Esophagus mucosa (tissue), 1 donor: Measurements from ENCODE around the gene GRIN2A. TPM values are rescaled to one million over a fixed set of nuclear protein-coding genes. Genes with fewer than 3 reads are reported as not detected.

Experiments
- ATAC-seq: fragments of 200-7000 bp; cut with Tn5 transposase; one replicate; pipeline ENCODE4 v1.9.1; 2020
- total RNA-seq: library from RNA; stranded (reverse); gene quantifications from one replicate; pipeline ENCODE4 v1.2.4, GENCODE V29; 2023
- donor health status: DM: yes; HTN: yes; CAD: no.

Gene GRIN2A
- total RNA-seq, 1 donor from 2014 or later, result not detected

- no peak for ATAC-seq
Measured at GRCh38 chr16:9964426-9964825, 217.8 kb downstream of the GRIN2A start.

GRCh38 chr16:9957433-9957832 lies 224.8 kb downstream of the GRIN2A start:
- no peak for ATAC-seq

GRCh38 chr16:9957002-9957401 lies 225.2 kb downstream of the GRIN2A start:
- ATAC-seq, result no peak

- ATAC-seq, result no peak
Measured at GRCh38 chr16:9955677-9956076, 226.6 kb downstream of the GRIN2A start.

DNA sequence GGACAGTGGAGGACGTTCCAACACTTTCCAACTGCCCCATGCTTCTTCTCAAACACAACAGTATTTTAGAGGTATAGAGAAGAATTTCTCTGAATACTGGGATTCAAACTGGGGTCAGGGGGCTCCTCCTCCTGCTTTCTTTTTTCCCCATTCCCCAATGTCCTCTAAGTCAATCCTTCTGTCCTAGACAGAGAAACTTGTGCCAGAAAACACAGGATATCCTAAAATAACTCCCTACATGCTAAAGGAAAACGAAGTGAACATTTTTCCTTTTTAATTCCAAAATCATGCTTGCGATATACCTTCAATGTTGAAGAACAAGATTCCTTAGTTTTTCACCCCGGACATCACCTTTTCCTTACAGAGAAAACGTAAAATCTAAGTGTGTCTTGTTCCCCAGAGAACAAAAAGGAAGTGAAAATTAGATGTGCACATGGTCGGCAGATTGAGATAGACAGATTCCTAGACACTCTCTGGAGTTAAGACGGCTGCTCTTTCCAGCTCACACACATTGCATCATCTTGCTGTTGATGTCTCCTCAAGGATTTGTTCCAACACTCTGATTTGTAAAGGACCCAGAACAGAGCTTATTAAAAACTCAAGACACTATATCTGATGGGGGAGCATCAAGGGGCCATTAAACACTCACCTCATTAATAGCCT lies 228.2 kb downstream of the GRIN2A start:
- no peak for ATAC-seq

- ATAC-seq, result no peak
Measured at GRCh38 chr16:9950658-9951057, 231.6 kb downstream of the GRIN2A start.

- ATAC-seq, result no peak
Measured at GRCh38 chr16:9949396-9949795, 232.8 kb downstream of the GRIN2A start.

- ATAC-seq, result no peak
Measured at GRCh38 chr16:9948933-9949332, 233.3 kb downstream of the GRIN2A start.

GRCh38 chr16:9946022-9946720 lies 236.1 kb downstream of the GRIN2A start:
- no peak for ATAC-seq

DNA sequence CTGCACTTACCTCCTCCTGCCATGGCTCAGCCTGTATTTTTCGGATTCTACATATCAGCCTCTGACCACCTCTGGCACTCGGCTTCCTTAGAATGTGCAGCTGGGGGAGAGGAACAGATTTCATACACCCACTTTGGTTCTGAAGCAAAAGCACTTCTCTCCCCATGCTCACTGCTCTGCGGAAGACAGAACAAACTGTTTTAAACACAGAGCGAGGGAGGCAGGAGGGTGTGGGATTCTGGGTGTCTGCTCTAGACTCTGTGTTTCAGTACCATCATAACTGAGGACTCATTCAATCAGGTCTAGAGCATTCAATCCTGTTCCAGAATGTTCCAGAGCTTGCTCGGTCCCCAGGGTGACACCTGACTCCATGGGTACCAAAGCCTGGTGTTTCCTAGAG lies 239.1 kb downstream of the GRIN2A start:
- no peak for ATAC-seq

- no peak for ATAC-seq
Measured at GRCh38 chr16:9941245-9941644, 241.0 kb downstream of the GRIN2A start.

GRCh38 chr16:9934723-9935508 lies 247.3 kb downstream of the GRIN2A start:
- ATAC-seq, result no peak

DNA sequence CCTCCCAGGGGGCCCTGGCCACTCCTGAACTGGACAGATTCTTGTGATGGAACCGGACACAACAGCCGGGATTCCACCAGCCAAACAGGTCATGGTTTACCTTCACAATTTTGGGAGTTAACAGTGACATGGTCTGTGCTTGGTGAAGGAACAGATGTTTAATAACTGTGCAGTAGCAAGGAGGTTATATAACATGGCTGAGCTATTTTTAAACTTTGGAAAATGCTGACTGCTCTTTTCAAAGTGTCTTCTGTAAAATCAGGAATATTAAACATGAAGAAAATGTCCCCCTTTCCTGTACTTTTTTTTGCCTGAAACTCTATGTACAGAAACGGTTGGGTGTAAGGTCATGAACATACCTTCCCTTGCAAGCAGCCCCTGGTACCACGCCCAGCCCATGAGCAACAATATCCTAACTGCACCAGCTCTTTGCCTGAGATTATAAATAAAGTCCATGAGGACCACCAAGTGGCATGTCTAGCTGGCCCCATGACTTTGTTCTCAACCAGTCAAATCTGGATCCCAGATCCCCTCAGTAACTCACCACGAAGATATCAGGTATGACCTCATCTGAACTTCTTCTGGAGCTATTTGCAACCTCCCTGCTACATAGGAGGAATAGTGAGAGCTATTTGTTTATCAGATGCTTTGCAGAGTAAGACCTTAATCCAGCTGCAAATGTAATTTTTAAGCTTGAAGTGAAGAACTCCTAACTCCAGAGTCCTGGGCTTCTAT lies 249.1 kb downstream of the GRIN2A start:
- ATAC-seq, result no peak

- ATAC-seq, result no peak
Measured at GRCh38 chr16:9932000-9932399, 250.2 kb downstream of the GRIN2A start.

DNA sequence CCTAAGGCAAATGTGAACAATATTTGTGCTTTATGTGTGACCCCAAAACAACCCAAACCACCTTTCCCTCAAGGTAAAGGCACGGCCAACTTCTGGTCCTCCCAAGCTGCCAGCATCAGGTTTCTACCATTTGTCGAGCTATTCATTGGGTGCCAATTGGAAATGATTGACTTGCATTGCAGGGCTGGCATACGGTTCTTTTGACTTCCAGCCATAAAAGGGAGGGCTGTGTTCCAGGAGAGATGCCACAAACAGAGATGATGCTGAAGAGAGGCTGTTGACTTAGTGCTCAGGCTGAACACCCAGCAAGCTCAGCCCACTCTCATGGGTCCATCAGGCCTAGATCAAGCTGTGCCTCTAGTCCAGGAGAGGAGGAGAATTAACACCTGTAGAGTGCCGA lies 252.4 kb downstream of the GRIN2A start:
- no peak for ATAC-seq

DNA sequence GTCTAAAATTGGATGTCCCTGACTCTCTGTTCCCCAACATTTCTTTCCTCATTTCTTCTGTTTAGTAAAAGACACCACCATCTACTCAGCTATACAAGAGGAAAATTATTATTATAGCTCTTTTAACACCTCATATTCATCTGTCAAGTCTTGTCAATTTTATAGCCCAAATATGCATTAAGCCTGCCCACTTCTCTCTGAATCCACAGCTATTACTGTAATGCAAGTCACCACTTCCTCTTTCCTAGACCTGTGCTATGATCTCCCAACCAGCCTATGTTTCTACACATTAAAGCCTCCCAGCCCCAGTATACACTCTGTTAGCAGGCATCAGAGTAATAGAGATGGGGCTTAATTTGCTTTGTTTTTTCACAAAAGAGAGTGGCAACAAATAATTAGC lies 252.9 kb downstream of the GRIN2A start:
- no peak for ATAC-seq

DNA sequence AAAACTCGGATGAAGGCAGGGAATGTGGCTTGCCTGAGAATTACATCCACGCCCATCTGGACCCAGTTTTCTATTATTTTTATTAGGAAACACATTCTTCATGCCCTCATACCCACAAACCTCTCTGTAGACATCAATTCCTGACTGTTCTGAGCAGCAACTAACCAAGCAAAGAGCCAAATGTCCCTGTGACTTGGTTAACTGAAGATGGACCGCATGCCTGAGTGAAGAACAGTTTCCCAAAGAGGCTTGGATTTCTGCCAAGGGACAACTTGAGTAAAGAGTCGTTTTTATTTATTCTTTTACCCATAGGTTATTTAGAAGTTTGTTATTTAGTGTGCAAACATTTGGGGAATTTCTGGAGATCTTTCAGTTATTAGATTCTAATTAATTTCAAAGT lies 259.8 kb downstream of the GRIN2A start:
- no peak for ATAC-seq

DNA sequence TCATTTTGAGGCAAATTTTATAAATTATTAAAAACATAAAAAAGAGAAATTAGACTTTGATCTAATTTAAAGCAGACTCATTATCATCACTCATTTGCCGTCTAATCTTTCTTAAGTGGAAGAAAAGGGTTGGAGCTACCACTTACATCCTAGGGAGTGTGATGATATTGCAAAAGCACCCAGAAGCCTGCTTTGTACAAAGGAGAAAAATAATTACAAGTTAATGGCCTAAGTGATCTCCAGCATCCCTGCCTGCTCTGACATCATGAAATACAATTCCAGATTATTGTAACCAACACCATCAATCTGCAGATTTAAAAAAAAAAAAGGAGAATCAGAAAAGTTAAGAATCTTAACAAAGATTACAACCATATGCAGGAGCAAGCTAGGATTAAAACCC lies 260.2 kb downstream of the GRIN2A start:
- no peak for ATAC-seq

- no peak for ATAC-seq
Measured at GRCh38 chr16:9919460-9919859, 262.8 kb downstream of the GRIN2A start.

- no peak for ATAC-seq
Measured at GRCh38 chr16:9917691-9918090, 264.5 kb downstream of the GRIN2A start.

DNA sequence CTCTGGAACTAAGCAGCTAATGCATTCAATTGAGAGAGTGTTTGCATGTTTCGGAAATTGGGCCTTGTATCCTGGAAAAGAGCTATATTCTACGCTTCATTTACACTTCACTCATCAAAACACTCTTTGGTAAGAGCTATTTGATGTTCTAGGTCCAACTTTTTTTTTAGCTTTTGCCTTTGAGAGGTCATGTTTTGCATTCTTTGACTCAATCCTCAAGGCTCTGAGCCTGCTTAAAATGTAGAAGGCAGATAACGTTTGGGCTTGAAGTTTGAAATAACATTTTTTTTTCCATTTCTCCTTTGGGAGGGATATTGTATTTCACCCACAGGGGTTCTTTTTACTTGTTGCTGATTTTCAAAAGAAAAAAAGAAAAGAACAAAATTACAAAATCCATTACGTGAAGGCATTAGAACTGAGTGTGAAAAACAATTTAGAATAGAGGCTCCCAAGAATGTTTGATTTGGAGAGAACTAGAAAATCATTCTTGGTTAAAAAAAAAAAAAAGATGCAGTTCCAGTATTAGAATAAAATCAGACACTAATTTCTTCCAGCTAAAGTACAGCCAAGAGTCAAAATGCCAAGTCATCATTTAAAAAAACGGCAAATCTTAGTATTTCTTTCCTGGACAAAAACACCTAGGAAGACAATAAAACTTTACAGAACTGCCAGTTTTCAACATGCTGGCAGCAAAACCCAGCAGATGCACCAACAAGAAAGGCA lies 268.5 kb downstream of the GRIN2A start:
- ATAC-seq, result no peak

GRCh38 chr16:9911989-9912388 lies 270.2 kb downstream of the GRIN2A start:
- no peak for ATAC-seq
